ENCODE data around the gene APOBEC3G.
"Not testable (repeated sequence)": the region's sequence is repeated elsewhere in the genome, so short reads cannot be mapped to it uniquely, and the experiment has no call there.

GRCh38 chr22:39040155-39040537 lies 36.9 kb upstream of the APOBEC3G start:
- not testable (repeated sequence) for TF ChIP-seq POLR2A, CTCF (IDR thresholded peaks at IDR 0.05)

All from thyroid gland (tissue), 4 donors.